ENCODE results near the gene EMP2. TPM values are rescaled to one million over a fixed set of nuclear protein-coding genes. Genes with fewer than 3 reads are reported as not detected.

Gene EMP2
- total RNA-seq, 1 experiment from 2014 or later, result 14.4 TPM

- TF ChIP-seq, protein P1, sequence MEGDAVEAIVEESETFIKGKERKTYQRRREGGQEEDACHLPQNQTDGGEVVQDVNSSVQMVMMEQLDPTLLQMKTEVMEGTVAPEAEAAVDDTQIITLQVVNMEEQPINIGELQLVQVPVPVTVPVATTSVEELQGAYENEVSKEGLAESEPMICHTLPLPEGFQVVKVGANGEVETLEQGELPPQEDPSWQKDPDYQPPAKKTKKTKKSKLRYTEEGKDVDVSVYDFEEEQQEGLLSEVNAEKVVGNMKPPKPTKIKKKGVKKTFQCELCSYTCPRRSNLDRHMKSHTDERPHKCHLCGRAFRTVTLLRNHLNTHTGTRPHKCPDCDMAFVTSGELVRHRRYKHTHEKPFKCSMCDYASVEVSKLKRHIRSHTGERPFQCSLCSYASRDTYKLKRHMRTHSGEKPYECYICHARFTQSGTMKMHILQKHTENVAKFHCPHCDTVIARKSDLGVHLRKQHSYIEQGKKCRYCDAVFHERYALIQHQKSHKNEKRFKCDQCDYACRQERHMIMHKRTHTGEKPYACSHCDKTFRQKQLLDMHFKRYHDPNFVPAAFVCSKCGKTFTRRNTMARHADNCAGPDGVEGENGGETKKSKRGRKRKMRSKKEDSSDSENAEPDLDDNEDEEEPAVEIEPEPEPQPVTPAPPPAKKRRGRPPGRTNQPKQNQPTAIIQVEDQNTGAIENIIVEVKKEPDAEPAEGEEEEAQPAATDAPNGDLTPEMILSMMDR (conservative IDR thresholded peaks at IDR 0.05), result no peak
- H2AK5ac ChIP-seq (ENCODE audit: insufficient read length, low read length), result no peak overlapping the region
- H4K91ac ChIP-seq (ENCODE audit: insufficient read length, low read depth, low read length), result no peak overlapping the region
- no peak overlapping the region for H2BK20ac ChIP-seq (ENCODE audit: low read depth, low read length, poor library complexity, severe bottlenecking)
- no peak overlapping the region for H2BK12ac ChIP-seq (ENCODE audit: insufficient read length, low read depth, low read length)
- no peak overlapping the region for H2BK15ac ChIP-seq (ENCODE audit: low read depth, low read length)
- no peaks in the 10 kb centered on the region for H3K27me3 Mint-ChIP-seq (ENCODE audit: low read depth)
- H3K4me3 Mint-ChIP-seq, result no peak overlapping the region
- no CpG with 5 or more reads among the region's 12 CpGs for WGBS (ENCODE audit: extremely low coverage, insufficient read length, low lambda C conversion rate)
- H2AFZ ChIP-seq (ENCODE audit: low read length), result no peak overlapping the region
- no peaks in the 10 kb centered on the region for H3K79me2 ChIP-seq (ENCODE audit: insufficient read depth, low read length)
- H3K4me2 ChIP-seq (ENCODE audit: insufficient read depth, insufficient read length, low read length), result no peak overlapping the region
- no peak overlapping the region for H3K18ac ChIP-seq (ENCODE audit: insufficient read length, low read depth, low read length)
- no peaks in the 10 kb centered on the region for H4K20me1 ChIP-seq (ENCODE audit: control insufficient read depth, insufficient read depth, insufficient read length)
- no peak overlapping the region for H4K5ac ChIP-seq (ENCODE audit: insufficient read length, low read depth, low read length)
- H3K23me2 ChIP-seq (ENCODE audit: insufficient read length, low read depth, low read length, poor library complexity, severe bottlenecking), result no peaks in the 10 kb centered on the region
- H3K9me3 Mint-ChIP-seq, result peaks cover 14 to 26% of the 10 kb centered on the region in 2 experiments; a peak in 4 of 5 replicates
- H3K27ac Mint-ChIP-seq, result no peak overlapping the region
- peaks cover 16 to 34% (median 21%) of the 10 kb centered on the region in 3 experiments for H3K36me3 Mint-ChIP-seq (ENCODE audit: insufficient read depth in 1 of 3, low read depth in 3 of 3)
- H3K9ac ChIP-seq (ENCODE audit: extremely low read depth, insufficient read length, low read length), result no peak overlapping the region
- H3K27me3 ChIP-seq (ENCODE audit: insufficient read depth, low read length), result no peaks in the 10 kb centered on the region
- no peak for DNase-seq
- H3K14ac ChIP-seq (ENCODE audit: insufficient read depth, low read length), result no peak overlapping the region
- H3T11ph ChIP-seq (ENCODE audit: low read length), result no peak overlapping the region
- H3K27ac ChIP-seq (ENCODE audit: insufficient read length, low read depth, low read length), result no peak overlapping the region
- no peak overlapping the region for H3K4ac ChIP-seq (ENCODE audit: low read depth, low read length)
- no peak overlapping the region for H2BK5ac ChIP-seq (ENCODE audit: insufficient read length, low read length)
- no peak overlapping the region for H3K23ac ChIP-seq (ENCODE audit: insufficient read length, low read depth, low read length)
- no peak overlapping the region for H3K56ac ChIP-seq (ENCODE audit: insufficient read length, low read depth, low read length)
- H4K8ac ChIP-seq (replicated peaks; ENCODE audit: insufficient read length, low read depth, low read length), result no peak overlapping the region
- no peaks in the 10 kb centered on the region for H3K4me1 ChIP-seq (ENCODE audit: insufficient read depth, low read length)
- H3K4me1 Mint-ChIP-seq, result peaks cover 0 to 5% of the 10 kb centered on the region in 2 experiments; a peak in 2 of 4 replicates
- H3K9me3 ChIP-seq (ENCODE audit: control insufficient read depth, low read depth, low read length), result no peaks in the 10 kb centered on the region
- no peaks in the 10 kb centered on the region for H3K79me1 ChIP-seq (ENCODE audit: insufficient read depth, low read depth, low read length, poor library complexity, severe bottlenecking)
- H2BK120ac ChIP-seq (ENCODE audit: low read depth, low read length, poor library complexity, severe bottlenecking), result no peak overlapping the region
Observed at GRCh38 chr16:10485698-10486382, 94.6 kb downstream of the EMP2 start.

All from H9 (cell line).